ENCODE measurements around the gene STEAP1B. TPM values are rescaled to one million over a fixed set of nuclear protein-coding genes. Genes with fewer than 3 reads are reported as not detected.
"Not testable (repeated sequence)": the region's sequence is repeated elsewhere in the genome, so short reads cannot be mapped to it uniquely, and the experiment has no call there.

Gene STEAP1B
- total and polyA plus RNA-seq, 2 of the 4 experiments (the other 2 are of a cell fraction): 7.9 to 13.8 TPM

DNA sequence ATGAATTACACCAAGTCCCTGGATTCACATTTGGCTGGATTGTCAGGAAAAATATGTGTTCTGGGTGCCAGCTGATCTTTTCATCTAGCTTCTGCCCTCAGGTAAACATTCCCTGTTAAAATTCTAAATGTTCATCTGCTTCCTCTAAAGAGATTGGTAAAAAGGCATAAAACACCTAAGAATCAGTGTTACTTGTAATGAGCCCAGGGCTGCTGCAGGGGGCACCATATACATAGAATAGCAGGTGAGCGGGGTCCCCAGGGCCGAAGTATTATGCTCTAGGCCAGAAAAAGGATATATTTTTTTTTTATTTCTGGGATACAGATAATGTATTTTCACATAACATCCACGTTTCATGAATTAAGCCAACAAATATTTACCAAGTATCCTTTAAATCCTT lies 4.5 kb upstream of the STEAP1B start:
- H3K4me3 ChIP-seq (ENCODE audit: insufficient read depth, low read depth, low read length); H4K5ac ChIP-seq (ENCODE audit: low read depth, low read length); H4K8ac ChIP-seq (ENCODE audit: low read depth in 2 of 2, low read length in 2 of 2); H3K4ac ChIP-seq (ENCODE audit: low read depth, low read length); H3K9me1 ChIP-seq (ENCODE audit: insufficient read depth, low read length); intact Hi-C loops (cut with micrococcal nuclease); dilution Hi-C loops (cut with HindIII; ENCODE audit: low sequenced_read_pairs, unreplicated experiment); ATAC-seq (ENCODE audit: low read depth); H2AK9ac ChIP-seq (replicated peaks; ENCODE audit: low read depth, low read length, poor library complexity); H3K4me1 ChIP-seq (ENCODE audit: control insufficient read depth, insufficient read depth, low read length); H3K23ac ChIP-seq (ENCODE audit: low read depth, low read length); H3K79me1 ChIP-seq (ENCODE audit: low read depth in 1 of 2, low read length in 2 of 2); BruUV-seq (replicated peaks); H2AK5ac ChIP-seq (ENCODE audit: low read depth, low read length); H3K56ac ChIP-seq (ENCODE audit: extremely low read depth, insufficient read depth, low read length); H3K36me3 ChIP-seq (ENCODE audit: control insufficient read depth, insufficient read depth, low read length); in situ Hi-C loops (cut with MboI; ENCODE audit: low sequenced_read_pairs); H3K14ac ChIP-seq (replicated peaks; ENCODE audit: low read depth, low read length); H4K20me1 ChIP-seq (ENCODE audit: insufficient read depth, low read length); DNase-seq; H2BK5ac ChIP-seq (ENCODE audit: low read depth, low read length, poor library complexity, severe bottlenecking); H2BK120ac ChIP-seq (ENCODE audit: low read depth, low read length); H3K9me3 ChIP-seq (ENCODE audit: control insufficient read depth, insufficient read depth, low read length); POLR2A ChIA-PET (ENCODE audit: unreplicated experiment); H3K18ac ChIP-seq (ENCODE audit: low read depth, low read length); H2BK20ac ChIP-seq (ENCODE audit: low read depth, low read length); H3K27ac ChIP-seq (ENCODE audit: insufficient read depth, low read length); H2AFZ ChIP-seq (replicated peaks; ENCODE audit: low read length, poor library complexity); H3K4me2 ChIP-seq (ENCODE audit: low read depth, low read length); H2BK15ac ChIP-seq (ENCODE audit: low read depth, low read length); H3K9ac ChIP-seq (ENCODE audit: low read depth, low read length); H3K27me3 ChIP-seq (ENCODE audit: control insufficient read depth, insufficient read depth, low read length); H4K91ac ChIP-seq (ENCODE audit: insufficient read depth, low read depth, low read length): not testable (repeated sequence)
- CTCF ChIA-PET: interaction anchor here (0.7 kb wide), 1 partner anchor 350 kb away, joined by 4 read pairs; no protein-coding TSS in a partner anchor
- TF ChIP-seq, protein P1, sequence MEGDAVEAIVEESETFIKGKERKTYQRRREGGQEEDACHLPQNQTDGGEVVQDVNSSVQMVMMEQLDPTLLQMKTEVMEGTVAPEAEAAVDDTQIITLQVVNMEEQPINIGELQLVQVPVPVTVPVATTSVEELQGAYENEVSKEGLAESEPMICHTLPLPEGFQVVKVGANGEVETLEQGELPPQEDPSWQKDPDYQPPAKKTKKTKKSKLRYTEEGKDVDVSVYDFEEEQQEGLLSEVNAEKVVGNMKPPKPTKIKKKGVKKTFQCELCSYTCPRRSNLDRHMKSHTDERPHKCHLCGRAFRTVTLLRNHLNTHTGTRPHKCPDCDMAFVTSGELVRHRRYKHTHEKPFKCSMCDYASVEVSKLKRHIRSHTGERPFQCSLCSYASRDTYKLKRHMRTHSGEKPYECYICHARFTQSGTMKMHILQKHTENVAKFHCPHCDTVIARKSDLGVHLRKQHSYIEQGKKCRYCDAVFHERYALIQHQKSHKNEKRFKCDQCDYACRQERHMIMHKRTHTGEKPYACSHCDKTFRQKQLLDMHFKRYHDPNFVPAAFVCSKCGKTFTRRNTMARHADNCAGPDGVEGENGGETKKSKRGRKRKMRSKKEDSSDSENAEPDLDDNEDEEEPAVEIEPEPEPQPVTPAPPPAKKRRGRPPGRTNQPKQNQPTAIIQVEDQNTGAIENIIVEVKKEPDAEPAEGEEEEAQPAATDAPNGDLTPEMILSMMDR (conservative IDR thresholded peaks at IDR 0.05; ENCODE audit: low read depth, low read length): peak; percentile 20; the same call in 1 of the 2 replicates
- WGBS, 2 experiments (ENCODE audit: extremely low coverage in 2 of 2, insufficient read length in 1 of 2): no CpG with 5 or more reads among the region's 3 CpGs
